Tibial nerve (tissue), 4 donors: ENCODE measurements around the gene LRP1.

ENCODE experiments used
- EP300 ChIP-seq, 2 donors: sonication (generic); formaldehyde crosslinking; IDR thresholded peaks; one replicate each; pipeline ENCODE4 v1.6.1; 2017; ENCODE audit warnings: antibody characterized with exemption in 2 of 2, mild to moderate bottlenecking in 1 of 2
- POLR2A ChIP-seq, 2 donors: fragments of 450-650 bp; IDR thresholded peaks; one replicate each; pipeline ENCODE4 v1.6.1; 2017; ENCODE audit warnings: antibody characterized with exemption in 2 of 2, mild to moderate bottlenecking in 2 of 2, moderate library complexity in 2 of 2
- TF ChIP-seq, protein P1 (sequence below), 5 experiments: fragments of 200-600 bp in 3 of 5; fragments of 450-650 bp in 2 of 5; sonication (generic) in 3 of 5; IDR thresholded peaks; one replicate each; pipeline ENCODE4 v1.5.1; 2016 to 2019; ENCODE audit warnings: antibody characterized with exemption in 5 of 5, mild to moderate bottlenecking in 3 of 5, moderate library complexity in 2 of 5

DNA sequence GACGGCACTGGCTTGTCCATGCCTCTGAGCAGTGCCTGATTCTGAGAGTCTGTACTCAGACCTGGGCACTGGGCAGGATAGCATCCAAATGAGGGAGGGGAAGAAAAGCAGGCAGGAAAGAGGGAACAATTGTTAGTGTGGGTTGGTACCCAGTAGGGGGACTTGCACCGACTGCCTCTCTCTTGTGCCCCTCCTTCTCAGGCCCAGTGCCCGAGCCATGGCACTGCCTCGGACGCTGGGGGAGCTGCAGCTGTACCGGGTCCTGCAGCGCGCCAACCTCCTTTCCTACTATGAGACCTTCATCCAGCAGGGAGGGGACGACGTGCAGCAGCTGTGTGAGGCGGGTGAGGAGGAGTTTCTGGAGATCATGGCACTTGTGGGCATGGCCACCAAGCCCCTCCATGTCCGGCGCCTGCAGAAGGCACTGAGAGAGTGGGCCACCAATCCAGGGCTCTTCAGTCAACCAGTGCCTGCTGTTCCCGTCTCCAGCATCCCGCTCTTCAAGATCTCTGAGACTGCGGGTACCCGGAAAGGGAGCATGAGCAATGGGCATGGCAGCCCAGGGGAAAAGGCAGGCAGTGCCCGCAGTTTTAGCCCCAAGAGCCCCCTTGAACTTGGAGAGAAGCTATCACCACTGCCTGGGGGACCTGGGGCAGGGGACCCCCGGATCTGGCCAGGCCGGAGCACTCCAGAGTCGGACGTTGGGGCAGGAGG lies 37.2 kb upstream of the LRP1 start:
- TF ChIP-seq, protein P1, sequence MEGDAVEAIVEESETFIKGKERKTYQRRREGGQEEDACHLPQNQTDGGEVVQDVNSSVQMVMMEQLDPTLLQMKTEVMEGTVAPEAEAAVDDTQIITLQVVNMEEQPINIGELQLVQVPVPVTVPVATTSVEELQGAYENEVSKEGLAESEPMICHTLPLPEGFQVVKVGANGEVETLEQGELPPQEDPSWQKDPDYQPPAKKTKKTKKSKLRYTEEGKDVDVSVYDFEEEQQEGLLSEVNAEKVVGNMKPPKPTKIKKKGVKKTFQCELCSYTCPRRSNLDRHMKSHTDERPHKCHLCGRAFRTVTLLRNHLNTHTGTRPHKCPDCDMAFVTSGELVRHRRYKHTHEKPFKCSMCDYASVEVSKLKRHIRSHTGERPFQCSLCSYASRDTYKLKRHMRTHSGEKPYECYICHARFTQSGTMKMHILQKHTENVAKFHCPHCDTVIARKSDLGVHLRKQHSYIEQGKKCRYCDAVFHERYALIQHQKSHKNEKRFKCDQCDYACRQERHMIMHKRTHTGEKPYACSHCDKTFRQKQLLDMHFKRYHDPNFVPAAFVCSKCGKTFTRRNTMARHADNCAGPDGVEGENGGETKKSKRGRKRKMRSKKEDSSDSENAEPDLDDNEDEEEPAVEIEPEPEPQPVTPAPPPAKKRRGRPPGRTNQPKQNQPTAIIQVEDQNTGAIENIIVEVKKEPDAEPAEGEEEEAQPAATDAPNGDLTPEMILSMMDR (IDR thresholded peaks at IDR 0.05): peak in 3 of 5 experiments; percentile 21 to 40 (median 24)
- TF ChIP-seq POLR2A (IDR thresholded peaks at IDR 0.05) (peak in 1 of 2 donors; percentile 23), EP300 (IDR thresholded peaks at IDR 0.05) (peak in 1 of 2 donors; percentile 61)
